ENCODE data around the gene SAXO1.
A peak's percentile ranks its signal among the peaks of the same experiment; 100 is the strongest.

SAXO1 gene

GRCh38 chr9:18988003-18988402 lies 45.0 kb downstream of the SAXO1 start:
- no peak for TF ChIP-seq CTCF (IDR thresholded peaks at IDR 0.05; ENCODE audit: low read depth, low read length)
- no peak for DNase-seq (ENCODE audit: extremely low read depth, low read depth)

- no peak for DNase-seq (ENCODE audit: extremely low read depth, low read depth)
- TF ChIP-seq CTCF (IDR thresholded peaks at IDR 0.05; ENCODE audit: low read depth, low read length): no peak
Measured at GRCh38 chr9:18985996-18986395, 47.0 kb downstream of the SAXO1 start.

GRCh38 chr9:18985464-18985951 lies 47.5 kb downstream of the SAXO1 start:
- 0 out of 2 replicates have a peak, but pooled peaks have one; percentile 2 for TF ChIP-seq CTCF (IDR thresholded peaks at IDR 0.05; ENCODE audit: low read depth, low read length)
- peak; percentile 74 for DNase-seq (ENCODE audit: extremely low read depth, low read depth)

DNA sequence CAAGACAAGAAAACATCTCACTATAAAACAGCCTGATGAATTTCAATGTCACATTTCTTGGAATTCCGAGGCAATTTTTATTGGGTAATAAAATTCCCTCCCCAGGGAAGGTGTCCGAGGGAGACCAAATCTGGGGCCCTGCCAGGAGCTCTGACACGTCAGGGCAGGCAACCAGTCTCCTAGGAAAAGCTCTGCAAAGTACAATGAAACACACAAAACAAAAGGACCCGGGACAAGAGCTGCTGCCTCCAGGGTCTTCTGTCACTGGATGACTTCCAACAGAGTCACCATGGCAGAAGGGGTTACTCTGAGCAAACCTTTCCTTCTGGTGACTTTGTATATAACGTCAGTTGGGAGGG lies 50.8 kb downstream of the SAXO1 start:
- DNase-seq (ENCODE audit: extremely low read depth, low read depth): no peak
- no peak for TF ChIP-seq CTCF (IDR thresholded peaks at IDR 0.05; ENCODE audit: low read depth, low read length)

DNA sequence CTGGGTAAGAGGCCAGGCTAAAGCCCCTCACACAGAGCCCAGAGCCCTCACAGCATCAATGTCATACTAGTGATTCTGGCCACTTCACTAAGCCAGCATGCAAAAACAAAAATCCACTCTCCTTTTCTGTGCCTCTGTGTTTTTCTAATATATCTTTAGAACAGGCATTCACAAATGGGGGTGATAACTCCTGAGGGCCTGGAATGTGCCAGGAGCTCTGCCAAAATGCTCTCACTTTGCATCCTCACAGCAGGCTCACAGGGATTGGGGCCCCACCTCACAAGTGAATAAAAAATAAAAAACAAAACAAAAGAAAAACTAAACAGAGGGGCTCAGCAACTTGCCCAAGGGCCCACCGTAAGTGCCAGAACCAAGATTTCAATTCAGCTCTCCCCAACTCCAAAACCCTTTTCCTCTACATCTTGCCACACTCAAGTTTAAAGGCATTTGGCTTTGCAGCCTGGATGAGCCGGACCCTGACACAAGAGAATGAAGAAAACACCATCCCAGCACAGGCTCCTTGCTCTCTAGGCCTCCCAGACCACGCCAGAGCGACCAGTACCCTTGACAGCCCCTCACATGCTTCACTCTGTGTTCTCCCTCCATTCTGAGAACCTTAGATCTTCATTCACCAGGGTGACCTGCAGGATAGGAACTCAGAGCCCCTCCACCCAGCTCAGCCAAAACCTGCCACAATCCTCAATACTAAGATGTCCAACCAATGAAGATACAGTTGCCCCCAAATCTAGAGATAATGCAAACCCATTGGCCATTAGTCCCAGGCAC lies 51.3 kb downstream of the SAXO1 start:
- DNase-seq (ENCODE audit: extremely low read depth, low read depth): no peak
- TF ChIP-seq CTCF (IDR thresholded peaks at IDR 0.05; ENCODE audit: low read depth, low read length): no peak

- TF ChIP-seq CTCF (IDR thresholded peaks at IDR 0.05; ENCODE audit: low read depth, low read length): no peak
Measured at GRCh38 chr9:18980189-18980588, 52.8 kb downstream of the SAXO1 start.

DNA sequence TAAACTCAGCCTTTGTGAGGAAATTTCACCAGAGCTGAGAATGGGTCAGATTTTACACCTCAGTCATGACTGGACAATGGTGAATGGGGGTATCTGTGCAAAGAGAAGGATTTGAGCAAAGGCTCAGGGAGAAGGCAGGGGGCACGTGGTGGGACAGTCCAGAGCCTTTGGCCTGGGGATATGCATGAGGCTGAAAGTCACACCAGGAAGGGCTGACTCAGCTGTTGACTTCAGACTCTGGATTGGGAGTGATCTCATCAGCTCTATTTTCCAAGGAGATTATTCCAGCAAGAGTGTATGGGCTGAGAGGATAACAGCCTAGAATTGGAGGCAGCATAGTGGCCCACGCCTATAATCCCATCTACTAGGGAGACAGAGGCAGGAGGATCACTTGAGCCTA lies 53.6 kb downstream of the SAXO1 start:
- TF ChIP-seq CTCF (IDR thresholded peaks at IDR 0.05; ENCODE audit: low read depth, low read length): no peak
- DNase-seq (ENCODE audit: extremely low read depth, low read depth): no peak

More at GRCh38 chr9:18980189-18980588, 52.8 kb downstream of the SAXO1 start:
- no peak for DNase-seq (ENCODE audit: extremely low read depth, low read depth)
